Measurements from ENCODE around the gene VPS50.

- TF ChIP-seq CTCF (IDR thresholded peaks at IDR 0.05; ENCODE audit: low read depth, low read length, poor library complexity, severe bottlenecking), result no peak
- TF ChIP-seq EZH2phosphoT487 (IDR thresholded peaks at IDR 0.05; ENCODE audit: borderline replicate concordance, low read length), result no peak
Measured at GRCh38 chr7:93231259-93231658, 907 bp upstream of the VPS50 start.

All from DOHH2 (cell line).